ENCODE results near the gene SPOP.

Gene SPOP

DNA sequence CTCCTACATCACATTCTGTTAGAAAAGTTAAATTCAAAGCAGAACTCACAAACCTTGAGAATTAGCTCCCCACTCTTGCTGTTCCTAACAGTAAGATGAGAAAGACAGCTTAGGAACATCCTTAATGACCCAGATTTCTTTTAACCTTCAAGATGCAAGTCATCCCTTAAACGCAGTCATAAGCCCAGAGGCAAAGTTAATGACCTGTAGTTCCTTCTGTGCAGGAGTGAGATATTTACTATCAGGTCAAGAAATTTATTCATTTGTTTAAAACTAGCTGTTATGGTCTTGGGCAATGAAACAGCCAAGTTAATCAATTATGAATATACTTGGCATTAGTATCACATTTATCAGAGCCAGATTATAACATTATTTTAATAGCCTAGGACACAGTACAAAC is 65.2 kb downstream of the SPOP start:
- TF ChIP-seq CTBP1 (IDR thresholded peaks at IDR 0.05; ENCODE audit: borderline replicate concordance) (no peak), BHLHE40 (IDR thresholded peaks at IDR 0.05; ENCODE audit: borderline replicate concordance) (no peak), LEF1 (IDR thresholded peaks at IDR 0.05; ENCODE audit: borderline replicate concordance) (no peak), ELF4 (IDR thresholded peaks at IDR 0.05) (no peak), SP1 (IDR thresholded peaks at IDR 0.05) (no peak), SUZ12 (IDR thresholded peaks at IDR 0.05) (no peak), ZNF384 (IDR thresholded peaks at IDR 0.05) (no peak), FOXK2 (IDR thresholded peaks at IDR 0.05) (no peak), FOXA1 (IDR thresholded peaks at IDR 0.05) (no peak), ARNT (IDR thresholded peaks at IDR 0.05) (no peak), FOXM1 (IDR thresholded peaks at IDR 0.05; ENCODE audit: borderline replicate concordance) (no peak), HDGF (IDR thresholded peaks at IDR 0.05; ENCODE audit: borderline replicate concordance) (no peak), TARDBP (IDR thresholded peaks at IDR 0.05) (no peak), NFRKB (IDR thresholded peaks at IDR 0.05) (no peak)
- TF ChIP-seq, protein P1, sequence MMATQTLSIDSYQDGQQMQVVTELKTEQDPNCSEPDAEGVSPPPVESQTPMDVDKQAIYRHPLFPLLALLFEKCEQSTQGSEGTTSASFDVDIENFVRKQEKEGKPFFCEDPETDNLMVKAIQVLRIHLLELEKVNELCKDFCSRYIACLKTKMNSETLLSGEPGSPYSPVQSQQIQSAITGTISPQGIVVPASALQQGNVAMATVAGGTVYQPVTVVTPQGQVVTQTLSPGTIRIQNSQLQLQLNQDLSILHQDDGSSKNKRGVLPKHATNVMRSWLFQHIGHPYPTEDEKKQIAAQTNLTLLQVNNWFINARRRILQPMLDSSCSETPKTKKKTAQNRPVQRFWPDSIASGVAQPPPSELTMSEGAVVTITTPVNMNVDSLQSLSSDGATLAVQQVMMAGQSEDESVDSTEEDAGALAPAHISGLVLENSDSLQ (IDR thresholded peaks at IDR 0.05), result no peak
- no peak for DNase-seq (ENCODE audit: extremely low spot score)
- ChIA-PET CTCF (no interaction called here), POLR2A (no interaction called here)

GRCh38 chr17:49610883-49611584 is 66.9 kb downstream of the SPOP start:
- no peak for DNase-seq (ENCODE audit: extremely low spot score)
- no peak for TF ChIP-seq NFRKB (IDR thresholded peaks at IDR 0.05)
- no peak for TF ChIP-seq FOXA1 (IDR thresholded peaks at IDR 0.05)
- no peak for TF ChIP-seq BHLHE40 (IDR thresholded peaks at IDR 0.05; ENCODE audit: borderline replicate concordance)
- TF ChIP-seq CTBP1 (IDR thresholded peaks at IDR 0.05; ENCODE audit: borderline replicate concordance), result no peak
- no peak for TF ChIP-seq FOXM1 (IDR thresholded peaks at IDR 0.05; ENCODE audit: borderline replicate concordance)
- no peak for TF ChIP-seq FOXK2 (IDR thresholded peaks at IDR 0.05)
- TF ChIP-seq, protein P1 (IDR thresholded peaks at IDR 0.05), result no peak
- TF ChIP-seq LEF1 (IDR thresholded peaks at IDR 0.05; ENCODE audit: borderline replicate concordance), result no peak
- no peak for TF ChIP-seq ZNF384 (IDR thresholded peaks at IDR 0.05)
- TF ChIP-seq ARNT (IDR thresholded peaks at IDR 0.05), result no peak
- TF ChIP-seq SUZ12 (IDR thresholded peaks at IDR 0.05), result no peak
- TF ChIP-seq TARDBP (IDR thresholded peaks at IDR 0.05), result no peak
- TF ChIP-seq SP1 (IDR thresholded peaks at IDR 0.05), result no peak
- no peak for TF ChIP-seq ELF4 (IDR thresholded peaks at IDR 0.05)
- TF ChIP-seq L3MBTL2 (conservative IDR thresholded peaks at IDR 0.05), result no peak
- no peak for TF ChIP-seq HDGF (IDR thresholded peaks at IDR 0.05; ENCODE audit: borderline replicate concordance)
- CTCF ChIA-PET, result no interaction called here
- POLR2A ChIA-PET, result no interaction called here

DNA sequence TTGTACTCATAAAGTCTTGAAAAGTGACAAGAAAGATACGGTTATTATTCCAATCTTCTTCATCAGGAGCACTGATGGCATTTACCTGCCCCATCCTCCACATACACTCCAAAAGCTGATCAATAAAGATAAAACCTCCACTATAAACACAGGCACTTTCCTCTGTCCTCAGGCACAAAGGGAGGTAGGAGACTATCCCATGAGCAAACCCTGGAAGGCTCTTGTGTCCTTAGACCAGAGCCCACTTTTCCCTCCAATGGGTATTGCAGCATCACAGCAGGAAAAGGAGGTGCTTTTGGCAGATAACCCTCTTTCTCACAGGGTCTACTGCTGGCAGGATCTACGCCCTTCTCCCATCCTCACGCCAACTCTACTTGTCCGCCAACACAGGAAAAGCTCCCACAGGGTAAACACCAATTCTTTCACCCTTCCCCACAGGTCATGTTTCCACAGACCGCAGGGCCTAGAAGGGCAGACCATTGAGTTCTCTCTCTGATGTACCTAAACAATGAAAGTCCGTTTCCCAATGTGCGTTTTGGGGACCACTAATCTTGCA is 73.5 kb downstream of the SPOP start:
- no peak for TF ChIP-seq TARDBP (IDR thresholded peaks at IDR 0.05)
- ChIA-PET POLR2A (no interaction called here), CTCF (interaction anchor here (0.6 kb wide), 1 partner anchor 89 kb away, joined by 3 read pairs; no protein-coding TSS in a partner anchor)
- DNase-seq (ENCODE audit: extremely low spot score), result no peak

GRCh38 chr17:49603720-49604119 is 74.2 kb downstream of the SPOP start:
- ChIA-PET CTCF (interaction anchor here (0.6 kb wide), 1 partner anchor 90 kb away, joined by 3 read pairs; no protein-coding TSS in a partner anchor), POLR2A (no interaction called here)
- TF ChIP-seq ELF4 (IDR thresholded peaks at IDR 0.05), result no peak
- no peak for TF ChIP-seq L3MBTL2 (conservative IDR thresholded peaks at IDR 0.05)
- TF ChIP-seq FOXM1 (IDR thresholded peaks at IDR 0.05; ENCODE audit: borderline replicate concordance), result no peak
- no peak for TF ChIP-seq LEF1 (IDR thresholded peaks at IDR 0.05; ENCODE audit: borderline replicate concordance)
- no peak for TF ChIP-seq SUZ12 (IDR thresholded peaks at IDR 0.05)
- TF ChIP-seq ARNT (IDR thresholded peaks at IDR 0.05), result no peak
- no peak for TF ChIP-seq BHLHE40 (IDR thresholded peaks at IDR 0.05; ENCODE audit: borderline replicate concordance)
- no peak for TF ChIP-seq FOXA1 (IDR thresholded peaks at IDR 0.05)
- TF ChIP-seq, protein P1 (IDR thresholded peaks at IDR 0.05), result no peak
- no peak for TF ChIP-seq FOXK2 (IDR thresholded peaks at IDR 0.05)
- TF ChIP-seq SP1 (IDR thresholded peaks at IDR 0.05), result no peak
- no peak for TF ChIP-seq TARDBP (IDR thresholded peaks at IDR 0.05)
- TF ChIP-seq ZNF384 (IDR thresholded peaks at IDR 0.05), result no peak
- TF ChIP-seq CTBP1 (IDR thresholded peaks at IDR 0.05; ENCODE audit: borderline replicate concordance), result no peak
- TF ChIP-seq HDGF (IDR thresholded peaks at IDR 0.05; ENCODE audit: borderline replicate concordance), result no peak
- TF ChIP-seq NFRKB (IDR thresholded peaks at IDR 0.05), result no peak
- DNase-seq (ENCODE audit: extremely low spot score), result no peak

- POLR2A ChIA-PET, result no interaction called here
- CTCF ChIA-PET, result no interaction called here
- no peak for DNase-seq (ENCODE audit: extremely low spot score)
- TF ChIP-seq FOXM1 (IDR thresholded peaks at IDR 0.05; ENCODE audit: borderline replicate concordance) (no peak), TARDBP (IDR thresholded peaks at IDR 0.05) (no peak)
Measured at GRCh38 chr17:49603238-49603637, 74.7 kb downstream of the SPOP start.

DNA sequence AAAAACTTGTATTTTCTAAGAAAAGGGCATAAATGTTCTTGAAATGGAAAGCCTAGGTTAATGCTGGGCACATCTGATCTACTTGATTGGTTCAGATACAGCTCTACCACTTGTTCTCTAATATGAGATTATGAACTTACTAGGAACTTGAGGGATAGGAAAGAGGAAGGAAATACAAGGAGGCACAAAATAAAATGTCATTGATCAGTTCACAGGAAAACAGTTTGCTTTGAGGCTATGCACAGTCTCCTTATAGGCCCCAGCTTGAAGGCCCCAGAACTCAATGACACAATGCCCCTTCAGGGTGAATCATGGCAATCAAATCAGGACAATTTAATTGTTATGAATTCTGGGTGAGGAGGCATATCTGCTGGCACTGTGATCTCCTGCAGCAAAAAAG is 75.1 kb downstream of the SPOP start:
- POLR2A ChIA-PET, result no interaction called here
- CTCF ChIA-PET, result no interaction called here
- TF ChIP-seq, protein P1 (IDR thresholded peaks at IDR 0.05), result no peak
- TF ChIP-seq SUZ12 (IDR thresholded peaks at IDR 0.05), result no peak
- no peak for TF ChIP-seq FOXA1 (IDR thresholded peaks at IDR 0.05)
- no peak for TF ChIP-seq LEF1 (IDR thresholded peaks at IDR 0.05; ENCODE audit: borderline replicate concordance)
- no peak for TF ChIP-seq NFRKB (IDR thresholded peaks at IDR 0.05)
- TF ChIP-seq FOXK2 (IDR thresholded peaks at IDR 0.05), result no peak
- no peak for TF ChIP-seq TARDBP (IDR thresholded peaks at IDR 0.05)
- no peak for TF ChIP-seq BHLHE40 (IDR thresholded peaks at IDR 0.05; ENCODE audit: borderline replicate concordance)
- TF ChIP-seq CTBP1 (IDR thresholded peaks at IDR 0.05; ENCODE audit: borderline replicate concordance), result no peak
- TF ChIP-seq ARNT (IDR thresholded peaks at IDR 0.05), result no peak
- no peak for TF ChIP-seq ZNF384 (IDR thresholded peaks at IDR 0.05)
- no peak for DNase-seq (ENCODE audit: extremely low spot score)
